Measurements from ENCODE around the gene RPS17. TPM values are rescaled to one million over a fixed set of nuclear protein-coding genes. Genes with fewer than 3 reads are reported as not detected.

The RPS17 gene
- 2,921 and 3,119 TPM in 2 replicates for total RNA-seq

GRCh38 chr15:82540055-82540983, at the start of gene RPS17:
Gene RPS17, minus strand, starts transcription at chr15:82540457. Its CDS starts 29 bp downstream, at chr15:82540428.

Other genes with a start within 250 kb of the RPS17 start
- gene GOLGA6L10, start 191.0 kb downstream of the RPS17 start, total RNA-seq, result under 0.01 and 0.34 TPM in 2 replicates
- 0.59 and 1.2 TPM in 2 replicates for gene GOLGA6L9, start 110.6 kb downstream of the RPS17 start, total RNA-seq
- 2.4 and 4.3 TPM in 2 replicates for gene CPEB1, start 106.9 kb upstream of the RPS17 start, total RNA-seq
- under 0.01 and 0.15 TPM in 2 replicates for gene AP3B2, start 169.4 kb upstream of the RPS17 start, total RNA-seq